HG02884 (cell line): ENCODE measurements around the gene CLK2.
A peak's percentile ranks its signal among the peaks of the same experiment; 100 is the strongest.
"Not testable (repeated sequence)": the region's sequence is repeated elsewhere in the genome, so short reads cannot be mapped to it uniquely, and the experiment has no call there.

Experiments
- ATAC-seq: cut with Tn5 transposase; IDR thresholded peaks from one replicate; pipeline ENCODE4 v1.9.1; 2021; ENCODE audit warnings: mild to moderate bottlenecking, moderate library complexity; ENCODE audit not compliant: unreplicated experiment

CLK2 gene

DNA sequence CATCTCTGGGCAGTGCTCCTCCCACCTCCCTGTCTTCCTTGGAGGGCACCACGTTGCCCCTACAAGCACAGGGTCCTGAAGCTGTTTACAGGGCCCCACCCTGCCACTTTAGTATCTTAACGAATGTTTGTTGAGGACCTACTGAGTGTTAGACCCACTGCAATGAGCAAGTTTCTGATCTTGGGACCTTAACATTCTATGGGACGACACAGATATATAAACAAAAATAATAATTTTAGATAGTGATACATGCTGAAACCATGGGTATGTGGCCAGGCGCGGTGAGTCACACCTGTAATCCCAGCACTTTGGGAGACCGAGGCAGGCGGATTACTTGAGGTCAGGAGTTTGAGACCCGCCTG is 28.2 kb downstream of the CLK2 start:
- no peak for ATAC-seq

DNA sequence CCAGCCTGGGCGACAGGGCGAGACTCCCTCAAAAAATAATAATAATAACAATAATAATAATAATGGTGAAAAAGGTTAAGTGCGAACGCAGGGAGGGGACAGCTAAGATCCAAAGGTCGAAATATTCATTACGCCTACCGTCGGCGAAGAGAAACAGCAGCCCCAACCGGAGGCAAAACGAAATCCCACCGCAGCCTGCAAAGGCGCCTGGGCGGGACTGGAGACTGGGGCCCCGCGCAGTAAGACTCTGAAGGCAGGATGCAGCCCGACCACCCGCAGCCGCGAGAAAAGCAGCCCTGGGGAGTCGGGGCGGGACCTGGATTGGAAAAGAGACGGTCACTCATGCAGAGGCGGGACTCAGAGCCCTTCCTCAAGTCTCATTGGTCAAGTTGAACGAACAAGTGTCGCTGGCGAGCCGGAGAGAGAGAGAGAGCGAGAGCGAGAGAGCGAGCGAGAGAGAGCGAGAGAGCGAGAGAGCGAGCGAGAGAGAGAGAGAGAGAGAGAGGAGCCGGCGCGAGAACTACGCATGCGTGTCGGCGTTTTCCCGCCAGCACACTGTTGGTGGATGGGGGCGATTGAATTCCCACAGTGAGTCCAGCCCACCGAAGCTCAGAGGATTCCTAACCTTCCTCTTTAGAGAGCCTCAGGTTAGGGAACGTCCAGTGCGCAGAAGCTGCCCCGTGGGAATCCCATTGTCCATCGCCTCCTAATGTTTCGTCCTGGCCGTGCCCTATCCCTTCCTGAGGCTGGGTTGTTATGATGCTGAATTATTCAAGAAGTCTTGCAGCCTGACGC is 28.7 kb downstream of the CLK2 start:
- ATAC-seq: peak; percentile 87

DNA sequence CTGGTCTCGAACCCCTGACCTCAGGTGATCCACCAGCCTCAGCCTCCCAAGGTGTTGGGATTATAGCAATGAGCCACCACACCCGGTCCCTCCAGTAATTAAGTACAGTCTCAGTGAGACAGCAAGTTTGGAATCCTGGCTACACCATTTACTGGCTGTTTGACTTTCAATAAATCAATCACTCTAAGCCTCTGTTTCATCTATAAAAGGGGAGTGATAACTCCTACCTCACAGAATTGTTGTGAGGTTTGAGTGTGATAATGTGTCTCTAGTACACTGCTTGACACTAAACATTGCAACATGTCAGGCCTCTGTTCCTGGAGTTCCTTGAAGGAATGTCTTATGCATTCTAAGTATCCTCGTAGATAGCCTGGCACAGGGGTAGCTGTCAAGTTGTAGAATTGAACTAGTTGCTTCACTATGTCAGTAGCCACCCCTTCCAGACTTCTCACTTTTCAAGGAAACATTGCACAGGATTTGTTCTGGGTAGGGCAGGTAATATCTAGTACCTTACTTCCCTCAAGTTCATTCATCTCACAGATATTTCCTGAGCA is 30.4 kb downstream of the CLK2 start:
- ATAC-seq: no peak

DNA sequence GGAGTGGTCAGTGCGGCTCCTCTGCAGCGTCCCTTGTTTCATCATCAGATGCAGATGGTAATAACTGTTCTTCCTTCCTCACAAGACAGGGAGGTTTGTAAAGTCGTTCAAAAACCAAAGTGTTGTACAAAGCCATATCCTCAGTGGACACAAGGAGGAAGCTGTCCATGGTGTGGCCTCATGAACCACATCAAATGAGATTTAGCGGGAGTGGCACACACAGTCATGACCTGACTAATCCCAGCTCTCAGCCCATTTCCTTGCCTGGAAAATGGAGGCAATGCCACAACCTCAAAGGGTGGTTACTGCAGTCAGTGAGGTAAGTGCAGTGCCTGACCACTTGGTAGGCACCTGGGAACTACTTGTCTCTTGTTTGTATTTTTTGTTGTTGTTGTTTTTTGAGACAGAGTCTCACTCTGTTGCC is 31.5 kb downstream of the CLK2 start:
- ATAC-seq: no peak

DNA sequence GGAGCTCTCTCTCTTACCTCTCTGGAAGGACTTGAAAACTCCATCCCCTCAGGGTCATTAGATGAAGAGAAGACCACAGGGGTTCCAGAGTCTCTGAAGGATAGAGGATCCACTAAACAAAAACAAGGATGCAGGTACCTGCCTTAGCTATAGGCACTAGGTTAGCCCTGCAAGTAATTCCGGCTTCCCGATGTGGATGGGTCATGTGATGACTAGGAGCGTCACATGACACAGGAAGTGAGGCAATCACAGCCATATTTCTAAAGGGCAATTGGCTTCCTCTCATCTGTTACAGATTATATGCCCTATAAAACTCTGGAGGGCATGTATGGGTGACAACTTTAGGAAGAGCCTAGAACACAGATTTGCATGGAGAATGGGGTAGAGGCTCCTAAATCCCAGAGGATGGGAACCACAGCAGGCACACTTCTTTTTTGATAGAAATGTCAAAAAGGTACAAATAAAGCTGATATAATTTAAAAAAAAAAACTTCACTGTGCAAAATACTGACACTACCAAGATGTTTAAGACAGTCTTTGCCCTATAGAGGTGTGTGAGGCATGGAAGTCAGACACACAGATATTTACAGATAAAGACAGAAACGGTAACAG is 32.1 kb downstream of the CLK2 start:
- no peak for ATAC-seq

DNA sequence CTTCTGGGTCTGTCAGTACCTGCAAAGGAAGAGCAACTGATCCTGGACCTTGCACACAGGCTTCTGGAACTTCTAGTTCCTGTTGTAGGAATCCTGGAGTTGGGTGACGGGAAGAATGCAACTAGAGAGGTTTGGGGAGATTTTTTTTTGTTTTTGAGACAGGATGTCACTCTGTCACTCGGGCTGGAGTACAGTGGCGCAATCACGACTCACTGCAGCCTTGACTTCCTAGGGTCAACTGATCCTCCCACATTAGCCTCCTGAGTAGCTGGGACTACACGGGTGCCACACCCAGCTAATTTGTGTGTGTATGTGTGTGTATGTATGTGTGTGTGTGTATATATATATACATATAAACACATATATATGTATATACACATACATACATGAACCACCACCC is 36.9 kb downstream of the CLK2 start:
- ATAC-seq: no peak

DNA sequence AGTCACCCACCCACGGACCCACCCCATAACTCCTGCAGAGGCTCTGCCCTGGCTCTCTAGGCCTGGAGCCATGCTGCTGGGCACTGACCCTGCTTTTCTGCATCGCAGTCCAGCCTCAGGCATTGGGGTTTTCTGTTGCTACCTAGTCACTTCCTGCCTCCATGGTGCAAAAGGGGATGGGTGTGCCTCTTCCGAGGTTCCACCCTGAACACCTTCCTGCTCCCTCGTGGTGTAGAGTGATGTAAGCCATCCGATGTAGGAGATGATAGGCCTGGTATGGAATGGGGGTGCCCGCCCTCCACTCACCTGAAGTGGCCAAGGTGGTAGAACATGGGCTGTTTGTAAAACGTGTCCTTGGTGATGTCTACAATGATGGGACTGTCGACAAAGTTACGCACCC is 37.9 kb downstream of the CLK2 start:
- not testable (repeated sequence) for ATAC-seq

DNA sequence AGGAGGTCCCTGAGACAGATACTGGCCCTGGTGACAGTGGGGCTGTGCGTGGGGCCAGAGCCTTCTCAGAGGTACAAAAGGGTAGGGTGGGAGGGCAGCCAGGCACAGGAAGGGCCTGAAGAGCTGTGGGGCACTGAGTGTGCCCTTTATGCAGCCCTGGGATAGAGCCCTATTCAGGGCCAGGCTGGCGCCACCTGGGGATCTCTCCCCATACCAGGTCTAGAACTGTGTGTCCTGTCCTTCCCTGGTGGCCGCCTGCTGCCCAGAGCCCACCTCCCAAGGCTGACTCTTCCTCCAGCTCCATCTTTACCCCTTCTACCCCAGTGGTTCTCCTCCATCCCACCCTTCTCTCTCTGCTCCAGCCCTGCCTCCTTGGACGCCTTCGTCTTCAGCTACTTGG is 39.8 kb downstream of the CLK2 start:
- ATAC-seq: not testable (repeated sequence)

DNA sequence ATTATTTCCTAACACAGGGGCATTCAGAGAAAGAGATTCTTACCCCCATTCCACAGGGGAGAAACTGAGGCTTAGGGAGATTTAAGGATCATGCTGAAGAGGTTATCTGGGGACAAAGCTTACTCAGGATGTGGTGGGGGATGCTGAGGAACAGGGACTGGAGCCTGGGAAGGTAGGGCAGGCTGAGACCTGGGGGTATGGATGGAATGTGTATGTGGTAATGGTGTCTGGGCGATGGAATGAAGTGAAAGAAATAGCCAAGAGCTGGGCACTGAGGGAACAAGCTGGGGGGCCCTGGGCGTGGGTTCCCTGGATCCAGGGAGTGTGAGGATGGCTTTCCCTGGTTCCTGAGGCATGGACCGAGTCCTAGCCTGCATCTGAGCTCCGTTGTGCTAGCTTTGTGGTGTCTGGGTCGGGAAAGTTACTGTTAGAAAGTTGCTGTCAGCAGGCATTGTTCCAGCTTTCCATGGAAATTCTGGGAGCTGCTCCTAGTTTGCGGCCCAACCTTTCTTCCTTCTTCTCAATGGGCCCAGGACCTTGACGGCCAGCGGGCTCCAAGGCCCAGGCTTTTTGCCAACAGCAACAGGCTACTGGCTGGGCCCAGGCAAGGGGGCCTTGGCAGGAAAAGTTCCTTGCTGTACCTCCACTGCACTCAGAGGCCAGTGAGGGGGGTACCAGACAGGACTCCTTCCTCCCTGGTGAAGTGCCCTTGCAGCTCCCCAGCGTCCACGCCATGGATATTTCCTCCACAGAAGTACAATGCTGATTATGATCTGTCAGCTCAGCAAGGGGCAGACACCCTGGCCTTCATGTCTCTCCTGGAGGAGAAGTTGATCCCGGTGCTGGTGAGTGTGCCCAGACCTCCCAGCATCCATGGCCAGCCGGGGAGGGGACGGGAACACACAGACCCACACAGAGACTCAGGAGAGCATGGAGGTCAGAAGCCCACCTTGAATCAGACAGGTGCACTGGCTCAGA is 41.0 kb downstream of the CLK2 start:
- ATAC-seq: not testable (repeated sequence)

DNA sequence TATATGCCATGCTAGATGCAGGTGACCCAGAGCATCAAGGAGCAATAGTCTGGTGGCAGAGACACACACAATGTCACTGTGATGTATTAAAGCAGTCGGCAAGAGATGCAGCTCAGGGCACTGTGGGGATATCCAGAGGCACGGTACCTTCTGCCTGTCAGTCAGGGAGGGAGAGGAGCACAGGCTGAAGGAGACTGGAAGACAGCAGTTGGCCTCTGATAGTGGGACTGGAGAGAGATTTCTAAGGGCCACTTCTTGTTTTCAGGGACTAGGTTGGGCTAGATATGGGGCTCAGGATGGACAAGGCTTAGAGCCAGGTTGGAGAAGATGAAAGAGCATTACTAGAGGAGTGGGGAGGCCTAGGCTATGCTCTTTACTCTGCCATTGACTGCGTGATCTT is 42.0 kb downstream of the CLK2 start:
- ATAC-seq: not testable (repeated sequence)

DNA sequence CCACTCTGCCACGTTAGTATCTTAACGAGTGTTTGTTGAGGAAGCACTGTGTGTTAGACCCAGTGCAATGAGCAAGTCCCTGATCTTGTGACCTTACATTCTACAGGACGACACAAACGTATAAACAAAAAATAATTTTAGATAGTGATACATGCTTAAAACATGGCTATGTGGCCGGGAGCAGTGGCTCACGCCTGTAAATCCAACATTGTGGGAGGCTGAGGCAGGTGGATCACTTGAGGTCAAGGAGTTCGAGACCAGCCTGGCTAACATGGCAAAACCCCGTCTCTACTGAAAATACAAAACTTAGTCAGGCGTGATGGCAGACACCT is 45.2 kb downstream of the CLK2 start:
- no peak for ATAC-seq

DNA sequence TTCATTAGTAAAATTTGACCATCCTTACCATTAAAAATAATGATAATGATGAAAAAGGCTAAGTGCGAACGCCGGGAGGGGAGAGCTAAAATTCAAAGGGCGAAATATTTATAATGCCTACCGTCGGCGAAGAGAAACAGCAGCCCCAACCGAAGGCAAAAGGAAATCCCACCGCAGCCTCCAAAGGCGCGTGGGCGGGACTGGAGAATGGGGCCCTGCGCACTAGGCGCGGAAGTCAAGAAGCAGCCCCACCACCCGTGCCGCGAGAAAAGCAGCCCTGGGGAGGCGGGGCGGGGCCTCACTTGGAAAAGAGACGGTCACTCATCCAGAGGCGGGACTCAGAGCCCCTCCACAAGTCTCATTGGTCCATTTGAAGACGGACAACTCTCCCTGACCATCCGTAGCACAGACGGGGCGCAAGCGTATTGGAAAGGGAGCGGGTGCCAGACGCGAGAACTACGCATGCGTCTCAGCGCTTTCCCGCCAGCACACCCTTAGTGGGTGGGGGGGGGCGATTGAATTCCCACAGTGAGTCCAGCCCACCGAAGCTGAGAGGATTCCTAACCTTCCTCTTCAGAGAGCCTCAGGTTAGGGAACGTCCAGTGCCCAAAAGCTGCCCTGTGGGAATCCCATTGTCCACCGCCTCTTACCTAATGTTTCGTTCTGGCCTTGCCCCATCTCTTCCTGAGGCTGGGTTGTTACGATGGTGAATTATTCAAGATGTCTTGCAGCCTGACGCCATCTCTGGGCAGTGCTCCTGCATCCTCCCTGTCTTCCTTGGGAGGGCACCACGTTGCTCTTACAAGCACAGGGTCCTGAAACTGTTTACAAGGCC is 45.8 kb downstream of the CLK2 start:
- ATAC-seq: peak; percentile 89

DNA sequence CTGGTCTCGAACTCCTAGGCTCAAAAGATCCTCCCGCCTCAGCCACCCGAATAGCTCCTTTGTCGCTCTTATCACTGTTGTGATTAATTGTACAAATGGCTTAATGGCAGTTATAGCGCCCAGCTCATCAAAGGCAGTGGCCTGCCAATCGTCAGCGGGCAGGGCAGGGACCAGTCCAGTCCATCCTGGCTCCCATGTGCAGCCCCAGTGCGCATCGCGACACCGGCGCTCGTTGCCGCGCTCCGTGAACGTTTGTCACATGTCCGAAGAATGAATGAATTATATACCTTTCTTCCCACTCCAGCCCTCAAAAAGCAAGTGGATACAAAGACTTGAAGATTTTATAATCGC is 46.4 kb downstream of the CLK2 start:
- ATAC-seq: no peak

DNA sequence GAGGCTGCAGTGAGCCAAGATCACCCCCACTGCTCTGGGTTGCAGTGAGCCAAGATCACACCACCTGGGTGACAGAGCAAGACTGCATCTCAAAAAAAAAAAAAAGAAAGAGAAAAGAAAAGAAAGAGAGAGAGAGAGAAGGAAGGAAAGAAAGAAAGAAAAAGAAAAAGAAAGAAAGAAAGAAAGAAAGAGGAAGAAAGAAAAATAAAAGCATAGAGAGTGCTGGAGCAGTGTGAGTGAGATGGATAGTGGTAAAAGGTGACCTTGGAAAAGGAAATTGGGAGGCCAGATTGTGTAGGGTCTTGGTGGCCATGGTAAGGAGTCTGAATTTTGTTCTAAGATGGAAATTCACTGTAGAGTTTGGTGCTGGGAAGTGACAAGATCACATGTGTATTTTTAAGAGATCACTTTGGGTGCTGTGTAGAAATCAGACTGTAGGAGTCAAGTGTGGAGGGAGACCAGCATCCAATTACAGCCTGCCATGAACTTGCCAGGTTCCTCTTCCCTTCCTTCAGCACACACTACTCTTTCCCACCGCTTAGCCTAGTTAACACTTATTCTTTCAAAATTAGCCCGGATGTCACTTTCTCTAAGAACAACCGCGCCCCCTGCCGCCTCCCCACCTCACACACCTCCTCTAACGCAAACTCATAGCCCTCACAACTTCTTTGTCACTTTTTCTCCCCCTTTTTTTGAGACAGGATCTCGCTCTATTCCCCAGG is 47.0 kb downstream of the CLK2 start:
- no peak for ATAC-seq

DNA sequence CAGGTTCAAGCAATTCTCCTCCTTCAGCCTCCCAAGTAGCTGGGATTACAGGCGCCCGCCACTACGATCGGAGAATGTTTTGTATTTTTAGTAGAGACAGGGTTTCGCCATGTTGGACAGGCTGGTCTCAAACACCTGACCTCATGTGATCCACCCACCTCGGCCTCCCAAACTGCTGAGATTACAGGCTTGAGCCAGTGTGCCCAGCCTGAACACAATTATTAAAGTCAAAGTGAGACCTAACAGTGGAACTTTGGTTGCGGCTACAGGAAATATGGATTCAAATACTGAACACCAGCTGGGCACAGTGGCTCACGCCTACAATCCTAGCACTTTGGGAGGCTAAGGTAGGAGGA is 47.9 kb downstream of the CLK2 start:
- not testable (repeated sequence) for ATAC-seq

DNA sequence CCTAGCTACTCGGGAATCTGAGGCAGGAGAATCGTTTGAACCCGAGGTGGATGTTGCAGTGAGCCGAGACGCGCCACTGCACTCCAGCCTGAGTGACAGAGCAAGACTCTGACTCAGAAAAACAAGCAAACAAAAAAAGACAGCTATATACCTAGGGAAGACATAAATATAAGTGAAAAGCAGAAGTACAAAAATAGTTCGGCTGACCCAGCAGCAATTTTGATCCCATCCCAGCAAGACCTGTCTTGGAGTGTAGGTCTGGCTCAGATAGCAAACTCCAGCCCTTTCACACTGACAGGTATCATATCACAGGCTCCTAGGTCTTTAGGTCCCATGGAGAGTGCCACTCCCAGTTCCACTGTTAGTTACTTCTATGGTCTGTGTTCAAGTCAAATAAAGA is 50.3 kb downstream of the CLK2 start:
- ATAC-seq: no peak

DNA sequence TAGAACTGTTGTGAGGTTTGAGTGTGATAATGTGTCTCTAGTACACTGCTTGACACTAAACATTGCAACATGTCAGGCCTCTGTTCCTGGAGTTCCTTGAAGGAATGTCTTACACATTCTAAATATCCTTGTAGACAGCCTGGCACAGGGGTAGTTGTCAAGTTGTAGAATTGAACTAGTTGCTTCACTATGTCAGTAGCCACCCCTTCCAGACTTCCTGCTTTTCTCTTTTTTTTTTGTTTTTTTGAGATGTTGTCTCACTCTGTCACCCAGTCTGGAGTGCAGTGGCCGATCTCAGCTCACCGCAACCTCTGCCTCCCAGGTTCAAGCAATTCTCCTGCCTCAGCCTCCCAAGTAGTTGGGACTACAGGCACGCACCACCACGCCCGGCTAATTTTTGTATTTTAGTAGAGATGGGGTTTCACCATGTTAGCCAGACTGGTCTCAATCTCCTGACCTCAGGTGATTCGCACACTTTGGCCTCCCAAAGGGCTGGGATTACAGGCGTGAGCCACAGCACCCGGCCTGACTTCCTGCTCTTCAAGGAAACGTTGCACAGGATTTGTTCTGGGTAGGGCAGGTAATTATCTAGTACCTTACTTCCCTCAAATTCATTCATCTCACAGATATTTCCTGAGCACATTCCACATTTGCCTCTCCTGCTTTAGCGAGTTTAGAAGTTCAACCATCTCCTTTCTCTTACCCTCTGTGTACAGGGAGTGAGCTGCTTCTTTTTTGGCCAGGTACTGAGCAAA is 52.9 kb downstream of the CLK2 start:
- ATAC-seq: not testable (repeated sequence)

DNA sequence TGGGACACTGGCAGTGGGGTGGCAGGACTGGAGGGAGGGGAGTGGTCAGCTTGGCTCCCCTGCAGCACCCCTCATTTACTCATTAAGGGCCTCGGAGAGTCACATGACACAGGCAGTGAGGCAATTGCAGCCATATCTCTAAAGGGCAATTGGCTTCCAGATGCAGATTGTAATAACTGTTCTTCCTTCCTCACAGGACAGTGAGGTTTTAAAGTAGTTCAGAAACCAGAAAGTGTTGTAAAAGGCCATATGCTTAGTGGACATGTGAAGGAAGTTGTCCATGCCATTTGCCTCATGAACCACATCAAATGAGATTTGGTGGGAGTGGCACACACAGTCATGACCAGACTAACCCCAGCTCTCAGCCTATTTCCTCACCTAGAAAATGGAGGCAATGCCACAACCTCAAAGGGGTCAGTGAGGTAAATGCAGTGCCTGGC is 53.7 kb downstream of the CLK2 start:
- ATAC-seq: no peak
